HepG2 (cell line): ENCODE results near the gene SLC23A3. TPM values are rescaled to one million over a fixed set of nuclear protein-coding genes. Genes with fewer than 3 reads are reported as not detected.

Experiments
- JARID2 ChIP-seq: sonication (generic); formaldehyde crosslinking; IDR thresholded peaks from 2 replicates; pipeline ENCODE4 v1.8.1; 2023; ENCODE audit warnings: missing genetic modification reagents, inconsistent platforms; ENCODE audit not compliant: insufficient replicate concordance
- KLF9 ChIP-seq: IDR thresholded peaks from 2 replicates; pipeline ENCODE4 v1.6.1; 2016; ENCODE audit warnings: low read depth
- PATZ1 ChIP-seq: sonication (generic); formaldehyde crosslinking; IDR thresholded peaks from 2 replicates; pipeline ENCODE4 v1.4.0; 2020; ENCODE audit warnings: missing genetic modification reagents
- STAG1 ChIP-seq: sonication (generic); formaldehyde crosslinking; IDR thresholded peaks from 2 replicates; pipeline ENCODE4 v1.4.0; 2020; ENCODE audit warnings: missing genetic modification reagents
- XRCC5 ChIP-seq: fragments of 200-400 bp; formaldehyde crosslinking; optimal IDR thresholded peaks from 2 replicates; pipeline ENCODE3; 2017; ENCODE audit warnings: mild to moderate bottlenecking, low read length
- ZFP90 ChIP-seq: sonication (generic); formaldehyde crosslinking; IDR thresholded peaks from 2 replicates; pipeline ENCODE4 v1.8.0; 2022; ENCODE audit warnings: missing genetic modification reagents, mild to moderate bottlenecking, inconsistent platforms, borderline replicate concordance
- ZNF17 ChIP-seq: sonication (generic); formaldehyde crosslinking; IDR thresholded peaks from 2 replicates; pipeline ENCODE4 v1.5.0; 2020; ENCODE audit warnings: mild to moderate bottlenecking, missing genetic modification reagents
- ZNF430 ChIP-seq: sonication (generic); formaldehyde crosslinking; IDR thresholded peaks from 2 replicates; pipeline ENCODE4 v1.9.0; 2021; ENCODE audit warnings: mild to moderate bottlenecking, missing genetic modification reagents
- polyA plus RNA-seq, 8 experiments: library from polyadenylated mRNA; depleted of rRNA in 3 of 8; stranded (reverse) in 7 of 8; unstranded in 1 of 8; fragments of >200 nt; fragmentation: Illumina TruSeq in 4 of 8; extraction: Trizol in 4 of 8; gene quantifications; 2 replicates each; pipeline versions ENCODE4 v1.2.1 to v1.2.3, GENCODE V29; 2011 to 2016; ENCODE audit warnings: low read depth in 4 of 8, missing spikeins in 1 of 8, mixed read lengths in 1 of 8; ENCODE audit not compliant: insufficient read depth in 1 of 8
- total RNA-seq, 5 experiments: library from RNA; depleted of rRNA; stranded (reverse); fragments of >200 nt; fragmentation: Illumina TruSeq; extraction: Trizol; gene quantifications; 2 replicates each; pipeline ENCODE4 v1.2.3, GENCODE V29; 2016; ENCODE audit warnings: low read depth in 1 of 5
- TF ChIP-seq, protein P1 (sequence below), 2 experiments: sonication (generic) in 1 of 2; formaldehyde crosslinking in 1 of 2; IDR thresholded peaks; 2 replicates each; pipeline versions ENCODE4 v1.4.0 to v1.6.1; 2016 to 2020; ENCODE audit warnings: borderline replicate concordance in 1 of 2, low read depth in 1 of 2, mild to moderate bottlenecking in 1 of 2, missing genetic modification reagents in 1 of 2
- TF ChIP-seq, protein P2 (sequence below): IDR thresholded peaks from 2 replicates; pipeline ENCODE4 v1.6.1; 2016
- TF ChIP-seq, protein P3 (sequence below): sonication (generic); formaldehyde crosslinking; IDR thresholded peaks from 2 replicates; pipeline ENCODE4 v1.5.0; 2020; ENCODE audit warnings: mild to moderate bottlenecking, missing genetic modification reagents, borderline replicate concordance
- TF ChIP-seq, protein P4 (sequence below): sonication (generic); formaldehyde crosslinking; IDR thresholded peaks from 2 replicates; pipeline ENCODE4 v1.5.1; 2020; ENCODE audit warnings: missing genetic modification reagents, mild to moderate bottlenecking, borderline replicate concordance

Gene SLC23A3
- total and polyA plus RNA-seq, 2 of the 13 experiments (the other 11 are each of a cell fraction or from before 2014, with no cell fraction given): 0.38 to 0.78 TPM

- TF ChIP-seq PATZ1 (CRISPR knock-in tag): no peak
- TF ChIP-seq, protein P1, sequence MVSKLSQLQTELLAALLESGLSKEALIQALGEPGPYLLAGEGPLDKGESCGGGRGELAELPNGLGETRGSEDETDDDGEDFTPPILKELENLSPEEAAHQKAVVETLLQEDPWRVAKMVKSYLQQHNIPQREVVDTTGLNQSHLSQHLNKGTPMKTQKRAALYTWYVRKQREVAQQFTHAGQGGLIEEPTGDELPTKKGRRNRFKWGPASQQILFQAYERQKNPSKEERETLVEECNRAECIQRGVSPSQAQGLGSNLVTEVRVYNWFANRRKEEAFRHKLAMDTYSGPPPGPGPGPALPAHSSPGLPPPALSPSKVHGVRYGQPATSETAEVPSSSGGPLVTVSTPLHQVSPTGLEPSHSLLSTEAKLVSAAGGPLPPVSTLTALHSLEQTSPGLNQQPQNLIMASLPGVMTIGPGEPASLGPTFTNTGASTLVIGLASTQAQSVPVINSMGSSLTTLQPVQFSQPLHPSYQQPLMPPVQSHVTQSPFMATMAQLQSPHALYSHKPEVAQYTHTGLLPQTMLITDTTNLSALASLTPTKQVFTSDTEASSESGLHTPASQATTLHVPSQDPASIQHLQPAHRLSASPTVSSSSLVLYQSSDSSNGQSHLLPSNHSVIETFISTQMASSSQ (IDR thresholded peaks at IDR 0.05; ENCODE audit: low read depth): no peak
- TF ChIP-seq, protein P1 (CRISPR knock-in tag; IDR thresholded peaks at IDR 0.05; ENCODE audit: borderline replicate concordance): no peak
- no peak for TF ChIP-seq ZNF17
- TF ChIP-seq, protein P2, sequence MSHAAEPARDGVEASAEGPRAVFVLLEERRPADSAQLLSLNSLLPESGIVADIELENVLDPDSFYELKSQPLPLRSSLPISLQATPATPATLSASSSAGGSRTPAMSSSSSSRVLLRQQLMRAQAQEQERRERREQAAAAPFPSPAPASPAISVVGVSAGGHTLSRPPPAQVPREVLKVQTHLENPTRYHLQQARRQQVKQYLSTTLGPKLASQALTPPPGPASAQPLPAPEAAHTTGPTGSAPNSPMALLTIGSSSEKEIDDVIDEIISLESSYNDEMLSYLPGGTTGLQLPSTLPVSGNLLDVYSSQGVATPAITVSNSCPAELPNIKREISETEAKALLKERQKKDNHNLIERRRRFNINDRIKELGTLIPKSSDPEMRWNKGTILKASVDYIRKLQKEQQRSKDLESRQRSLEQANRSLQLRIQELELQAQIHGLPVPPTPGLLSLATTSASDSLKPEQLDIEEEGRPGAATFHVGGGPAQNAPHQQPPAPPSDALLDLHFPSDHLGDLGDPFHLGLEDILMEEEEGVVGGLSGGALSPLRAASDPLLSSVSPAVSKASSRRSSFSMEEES (CRISPR knock-in tag): no peak
- TF ChIP-seq, protein P3, sequence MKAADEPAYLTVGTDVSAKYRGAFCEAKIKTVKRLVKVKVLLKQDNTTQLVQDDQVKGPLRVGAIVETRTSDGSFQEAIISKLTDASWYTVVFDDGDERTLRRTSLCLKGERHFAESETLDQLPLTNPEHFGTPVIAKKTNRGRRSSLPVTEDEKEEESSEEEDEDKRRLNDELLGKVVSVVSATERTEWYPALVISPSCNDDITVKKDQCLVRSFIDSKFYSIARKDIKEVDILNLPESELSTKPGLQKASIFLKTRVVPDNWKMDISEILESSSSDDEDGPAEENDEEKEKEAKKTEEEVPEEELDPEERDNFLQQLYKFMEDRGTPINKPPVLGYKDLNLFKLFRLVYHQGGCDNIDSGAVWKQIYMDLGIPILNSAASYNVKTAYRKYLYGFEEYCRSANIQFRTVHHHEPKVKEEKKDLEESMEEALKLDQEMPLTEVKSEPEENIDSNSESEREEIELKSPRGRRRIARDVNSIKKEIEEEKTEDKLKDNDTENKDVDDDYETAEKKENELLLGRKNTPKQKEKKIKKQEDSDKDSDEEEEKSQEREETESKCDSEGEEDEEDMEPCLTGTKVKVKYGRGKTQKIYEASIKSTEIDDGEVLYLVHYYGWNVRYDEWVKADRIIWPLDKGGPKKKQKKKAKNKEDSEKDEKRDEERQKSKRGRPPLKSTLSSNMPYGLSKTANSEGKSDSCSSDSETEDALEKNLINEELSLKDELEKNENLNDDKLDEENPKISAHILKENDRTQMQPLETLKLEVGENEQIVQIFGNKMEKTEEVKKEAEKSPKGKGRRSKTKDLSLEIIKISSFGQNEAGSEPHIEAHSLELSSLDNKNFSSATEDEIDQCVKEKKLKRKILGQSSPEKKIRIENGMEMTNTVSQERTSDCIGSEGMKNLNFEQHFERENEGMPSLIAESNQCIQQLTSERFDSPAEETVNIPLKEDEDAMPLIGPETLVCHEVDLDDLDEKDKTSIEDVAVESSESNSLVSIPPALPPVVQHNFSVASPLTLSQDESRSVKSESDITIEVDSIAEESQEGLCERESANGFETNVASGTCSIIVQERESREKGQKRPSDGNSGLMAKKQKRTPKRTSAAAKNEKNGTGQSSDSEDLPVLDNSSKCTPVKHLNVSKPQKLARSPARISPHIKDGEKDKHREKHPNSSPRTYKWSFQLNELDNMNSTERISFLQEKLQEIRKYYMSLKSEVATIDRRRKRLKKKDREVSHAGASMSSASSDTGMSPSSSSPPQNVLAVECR (CRISPR knock-in tag): 0 out of 2 replicates have a peak, but pooled peaks have one; percentile 23
- TF ChIP-seq JARID2: no peak
- no peak for TF ChIP-seq KLF9
- peak; percentile 66 for TF ChIP-seq STAG1 (CRISPR knock-in tag)
- no peak for TF ChIP-seq ZFP90
- TF ChIP-seq XRCC5: peak; percentile 76
- TF ChIP-seq, protein P4, sequence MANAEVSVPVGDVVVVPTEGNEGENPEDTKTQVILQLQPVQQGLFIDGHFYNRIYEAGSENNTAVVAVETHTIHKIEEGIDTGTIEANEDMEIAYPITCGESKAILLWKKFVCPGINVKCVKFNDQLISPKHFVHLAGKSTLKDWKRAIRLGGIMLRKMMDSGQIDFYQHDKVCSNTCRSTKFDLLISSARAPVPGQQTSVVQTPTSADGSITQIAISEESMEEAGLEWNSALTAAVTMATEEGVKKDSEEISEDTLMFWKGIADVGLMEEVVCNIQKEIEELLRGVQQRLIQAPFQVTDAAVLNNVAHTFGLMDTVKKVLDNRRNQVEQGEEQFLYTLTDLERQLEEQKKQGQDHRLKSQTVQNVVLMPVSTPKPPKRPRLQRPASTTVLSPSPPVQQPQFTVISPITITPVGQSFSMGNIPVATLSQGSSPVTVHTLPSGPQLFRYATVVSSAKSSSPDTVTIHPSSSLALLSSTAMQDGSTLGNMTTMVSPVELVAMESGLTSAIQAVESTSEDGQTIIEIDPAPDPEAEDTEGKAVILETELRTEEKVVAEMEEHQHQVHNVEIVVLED (CRISPR knock-in tag): no peak
- no peak for TF ChIP-seq ZNF430
Measured at GRCh38 chr2:219171231-219171651, 1.4 kb upstream of the SLC23A3 start (continued).
